Stimulated activated naive CD8-positive, alpha-beta T cell treated with anti-CD3 and anti-CD28 coated beads, Interleukin-15, Interleukin-2, amounts not matched to agents 100 ng/mL and 50 ng/mL, for 24 hours (primary cell): ENCODE data around the gene FGD5.

Experiments used
- H3K27ac Mint-ChIP-seq: one replicate; pipeline ENCODE4 v1.8.0; 2021; ENCODE audit warnings: mild to moderate bottlenecking, mixed read lengths
- H3K27me3 Mint-ChIP-seq: one replicate; pipeline ENCODE4 v1.8.0; 2021; ENCODE audit warnings: mixed read lengths
- H3K36me3 Mint-ChIP-seq: one replicate; pipeline ENCODE4 v1.8.0; 2021; ENCODE audit warnings: low read depth, mixed read lengths
- H3K4me1 Mint-ChIP-seq: one replicate; pipeline ENCODE4 v1.8.0; 2021; ENCODE audit warnings: low read depth, mixed read lengths
- H3K4me3 Mint-ChIP-seq: one replicate; pipeline ENCODE4 v1.8.0; 2021; ENCODE audit warnings: mild to moderate bottlenecking, mixed read lengths
- H3K9me3 Mint-ChIP-seq: one replicate; pipeline ENCODE4 v1.8.0; 2021; ENCODE audit warnings: mixed read lengths

Gene FGD5

DNA sequence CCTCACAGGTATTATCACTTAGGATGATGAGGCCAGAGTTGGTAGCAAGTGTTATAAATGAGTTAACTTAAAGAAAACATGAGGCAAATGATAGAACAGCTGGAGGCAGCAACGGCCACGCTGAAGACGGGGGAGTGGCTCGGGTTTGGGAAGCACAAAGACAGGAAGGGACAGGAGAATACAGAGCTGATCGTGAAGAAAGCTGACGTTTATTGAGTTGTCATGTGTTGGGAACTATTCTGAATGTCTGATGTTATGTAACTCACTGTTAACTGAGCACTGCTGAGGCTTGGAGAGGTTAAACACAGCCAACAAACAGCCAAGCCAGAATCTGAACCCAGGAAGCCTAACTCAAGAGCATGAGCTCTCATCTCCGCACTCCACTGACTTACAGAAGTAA is 42.3 kb downstream of the FGD5 start:
- Mint-ChIP-seq H3K9me3 (no peaks in the 10 kb centered on the region), H3K27ac (no peak overlapping the region), H3K36me3 (no peaks in the 10 kb centered on the region), H3K4me3 (no peak overlapping the region), H3K4me1 (no peaks in the 10 kb centered on the region), H3K27me3 (peaks cover 4% of the 10 kb centered on the region)

DNA sequence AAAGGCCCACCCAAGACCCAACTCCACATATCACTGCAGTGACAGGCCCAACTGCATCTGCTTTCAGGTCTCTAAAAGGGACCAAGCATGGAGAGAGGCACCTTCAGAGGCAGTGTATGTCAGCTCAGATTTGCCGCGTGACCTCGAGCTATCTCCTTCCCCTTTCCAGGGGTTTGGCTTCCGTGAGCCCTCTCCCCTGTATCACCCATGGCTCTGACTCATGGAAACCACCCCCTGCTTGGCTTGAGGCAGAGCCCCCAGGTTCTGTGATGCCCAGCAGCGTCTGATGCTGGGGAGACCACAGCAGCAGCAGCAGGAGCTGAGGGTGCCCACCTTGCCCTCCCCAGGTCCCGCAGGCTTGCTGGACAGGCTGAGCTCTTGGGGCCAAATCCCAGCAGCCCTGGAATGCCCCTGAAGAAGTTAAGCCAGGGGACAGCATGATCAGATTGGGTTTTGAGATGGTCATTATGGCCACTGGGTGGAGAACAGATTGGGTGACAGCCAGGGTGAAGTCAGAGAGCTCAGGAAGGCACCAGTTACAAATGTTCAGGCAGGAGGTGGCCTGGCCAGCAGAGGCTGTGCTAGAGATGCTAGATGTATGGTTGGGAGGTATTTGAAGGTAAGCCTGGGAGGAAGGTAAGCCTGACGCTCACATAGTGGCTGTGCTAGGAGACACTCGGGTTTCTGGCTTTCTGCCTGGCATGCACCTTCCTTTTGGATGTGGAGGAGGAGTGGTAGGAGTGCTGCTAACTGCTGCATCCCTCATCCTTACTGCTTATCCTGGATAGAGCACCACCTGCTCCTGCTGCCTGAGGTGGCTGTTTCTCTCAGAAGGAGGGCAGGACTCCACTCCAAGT is 42.9 kb downstream of the FGD5 start:
- H3K4me3 Mint-ChIP-seq = no peak overlapping the region
- no peak overlapping the region for H3K27ac Mint-ChIP-seq
- no peaks in the 10 kb centered on the region for H3K36me3 Mint-ChIP-seq
- H3K27me3 Mint-ChIP-seq = peaks cover 4% of the 10 kb centered on the region
- no peaks in the 10 kb centered on the region for H3K4me1 Mint-ChIP-seq
- H3K9me3 Mint-ChIP-seq = no peaks in the 10 kb centered on the region

DNA sequence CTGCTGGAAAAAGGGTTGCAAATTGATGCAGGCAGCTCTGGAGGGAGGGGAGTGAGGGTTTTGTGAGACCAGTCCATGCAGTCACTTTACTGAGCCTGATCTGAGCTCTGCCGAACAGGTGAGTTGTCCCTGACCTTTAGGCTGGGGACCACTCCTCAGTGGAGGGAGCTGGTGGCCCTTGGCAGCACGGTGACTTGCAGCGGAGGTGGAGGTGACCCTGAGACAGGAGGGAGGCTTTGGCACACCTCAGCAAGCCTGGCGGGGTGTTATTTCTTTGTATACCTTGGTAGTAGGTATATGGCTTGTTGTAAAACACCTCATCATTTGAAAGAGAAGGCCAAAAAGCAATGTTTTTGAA is 43.5 kb downstream of the FGD5 start:
- Mint-ChIP-seq H3K9me3 (no peaks in the 10 kb centered on the region), H3K27ac (no peak overlapping the region), H3K4me3 (no peak overlapping the region), H3K27me3 (peaks cover 7% of the 10 kb centered on the region), H3K4me1 (no peaks in the 10 kb centered on the region), H3K36me3 (no peaks in the 10 kb centered on the region)

DNA sequence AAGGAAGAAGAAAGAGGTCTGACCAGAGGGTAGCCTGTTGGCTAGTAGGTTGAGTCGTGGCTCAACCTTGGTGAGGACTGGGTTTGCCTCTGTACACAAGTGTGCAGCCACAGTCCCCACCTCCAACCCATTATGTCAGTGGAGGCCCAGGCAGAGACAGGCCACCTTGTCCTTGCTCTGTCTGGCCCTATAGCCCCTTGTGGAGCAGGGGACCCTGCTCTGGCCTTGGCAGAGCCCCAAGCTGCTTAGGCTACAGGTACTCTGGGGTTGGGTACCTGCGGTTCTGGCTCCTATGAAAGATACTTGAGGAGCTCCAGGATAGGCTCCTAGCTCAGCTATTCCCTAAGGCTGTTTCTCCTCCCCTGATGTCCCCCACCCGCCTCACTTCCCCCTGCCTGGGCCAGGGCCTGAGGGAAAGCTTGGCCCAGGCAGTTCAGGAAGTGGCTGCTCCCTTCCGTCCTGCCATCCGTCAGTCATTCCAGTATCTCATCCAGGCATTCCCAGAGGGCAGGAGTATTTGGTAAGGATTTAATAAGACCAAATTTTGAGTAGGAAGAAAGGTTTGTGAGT is 44.0 kb downstream of the FGD5 start:
- no peaks in the 10 kb centered on the region for H3K36me3 Mint-ChIP-seq
- H3K4me1 Mint-ChIP-seq = no peaks in the 10 kb centered on the region
- H3K9me3 Mint-ChIP-seq = no peaks in the 10 kb centered on the region
- peaks cover 7% of the 10 kb centered on the region for H3K27me3 Mint-ChIP-seq
- no peak overlapping the region for H3K27ac Mint-ChIP-seq
- H3K4me3 Mint-ChIP-seq = no peak overlapping the region

DNA sequence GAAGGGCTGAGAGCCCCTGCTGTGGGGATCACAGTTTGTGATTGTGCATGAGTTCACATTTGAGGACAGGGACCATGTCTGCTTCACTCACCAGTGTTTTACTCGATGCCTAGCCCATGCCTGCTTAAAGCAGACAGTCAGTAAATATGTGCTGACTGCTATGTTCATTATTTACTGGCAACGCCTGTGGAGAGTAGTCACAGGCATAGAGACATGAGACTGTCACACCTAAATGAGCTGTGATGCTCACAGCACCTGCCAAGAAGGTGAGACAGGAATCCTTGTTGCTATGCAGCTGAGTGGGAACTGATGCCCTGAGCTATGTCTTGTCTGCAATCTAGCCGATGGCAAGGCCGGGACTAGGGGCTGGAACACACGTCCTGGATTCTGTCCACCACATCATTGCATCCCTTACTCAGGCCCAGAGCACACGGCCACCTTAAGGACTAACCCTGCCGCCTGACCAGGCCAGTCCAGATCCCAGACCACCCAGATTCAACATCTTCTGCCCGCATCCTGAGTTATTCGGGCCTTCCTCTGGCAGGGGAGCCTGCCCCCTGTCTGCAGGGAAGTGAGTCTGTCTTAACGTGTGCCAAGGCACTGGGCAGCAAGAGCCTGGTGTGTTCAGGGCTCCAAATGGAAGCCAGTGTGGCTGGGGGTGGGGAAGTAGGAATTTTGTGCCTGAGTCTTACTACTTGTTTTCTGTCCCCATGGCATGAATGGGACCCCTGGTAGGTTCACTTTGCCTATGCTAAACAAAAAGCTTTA is 44.8 kb downstream of the FGD5 start:
- H3K36me3 Mint-ChIP-seq = no peaks in the 10 kb centered on the region
- no peak overlapping the region for H3K27ac Mint-ChIP-seq
- H3K4me1 Mint-ChIP-seq = no peaks in the 10 kb centered on the region
- no peak overlapping the region for H3K4me3 Mint-ChIP-seq
- peaks cover 3% of the 10 kb centered on the region for H3K27me3 Mint-ChIP-seq
- no peaks in the 10 kb centered on the region for H3K9me3 Mint-ChIP-seq

DNA sequence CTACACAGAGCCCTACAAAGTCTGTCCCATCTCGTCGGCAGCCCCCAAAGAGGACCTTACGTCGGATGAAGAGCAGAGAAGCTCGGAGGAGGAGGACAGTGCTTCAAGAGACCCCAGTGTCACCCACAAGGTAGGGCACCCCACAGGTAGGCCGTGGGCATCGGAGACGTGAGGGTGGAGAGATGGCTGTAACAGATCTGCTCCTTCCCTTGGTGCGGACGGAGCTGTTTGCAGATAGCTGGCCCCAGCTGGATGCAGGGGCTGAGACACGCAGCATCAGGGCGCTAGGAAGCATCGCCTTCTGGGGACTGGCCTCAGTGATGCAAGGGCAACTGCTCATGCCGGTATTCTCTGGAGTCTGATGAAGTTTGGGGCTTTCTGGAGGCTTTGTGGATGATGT is 45.4 kb downstream of the FGD5 start:
- Mint-ChIP-seq H3K9me3 (no peaks in the 10 kb centered on the region), H3K36me3 (no peaks in the 10 kb centered on the region), H3K4me1 (no peaks in the 10 kb centered on the region), H3K27ac (no peak overlapping the region), H3K27me3 (peaks cover 3% of the 10 kb centered on the region), H3K4me3 (no peak overlapping the region)

DNA sequence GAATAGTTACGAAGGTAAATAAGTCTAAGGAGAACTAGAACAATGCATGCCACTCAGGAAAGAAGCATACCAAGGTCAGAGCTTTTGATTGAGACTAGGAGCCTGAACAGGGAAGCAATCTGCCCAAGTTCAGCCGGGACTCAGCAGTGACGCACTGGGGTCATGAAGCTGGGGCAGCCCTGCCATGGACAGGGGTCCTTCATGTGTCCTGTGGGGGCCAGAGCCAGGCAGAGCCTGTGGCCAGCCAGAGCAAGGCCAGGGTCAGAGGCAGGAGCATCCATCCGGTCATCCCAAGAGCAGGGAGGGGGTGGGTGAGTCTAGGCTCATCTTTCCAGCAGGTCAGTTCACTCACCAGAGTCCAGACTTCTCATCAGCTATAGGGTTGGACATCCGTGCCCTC is 47.9 kb downstream of the FGD5 start:
- H3K4me1 Mint-ChIP-seq = no peaks in the 10 kb centered on the region
- H3K36me3 Mint-ChIP-seq = no peaks in the 10 kb centered on the region
- no peaks in the 10 kb centered on the region for H3K9me3 Mint-ChIP-seq
- H3K4me3 Mint-ChIP-seq = no peak overlapping the region
- H3K27ac Mint-ChIP-seq = no peak overlapping the region
- H3K27me3 Mint-ChIP-seq = peaks cover 3% of the 10 kb centered on the region

DNA sequence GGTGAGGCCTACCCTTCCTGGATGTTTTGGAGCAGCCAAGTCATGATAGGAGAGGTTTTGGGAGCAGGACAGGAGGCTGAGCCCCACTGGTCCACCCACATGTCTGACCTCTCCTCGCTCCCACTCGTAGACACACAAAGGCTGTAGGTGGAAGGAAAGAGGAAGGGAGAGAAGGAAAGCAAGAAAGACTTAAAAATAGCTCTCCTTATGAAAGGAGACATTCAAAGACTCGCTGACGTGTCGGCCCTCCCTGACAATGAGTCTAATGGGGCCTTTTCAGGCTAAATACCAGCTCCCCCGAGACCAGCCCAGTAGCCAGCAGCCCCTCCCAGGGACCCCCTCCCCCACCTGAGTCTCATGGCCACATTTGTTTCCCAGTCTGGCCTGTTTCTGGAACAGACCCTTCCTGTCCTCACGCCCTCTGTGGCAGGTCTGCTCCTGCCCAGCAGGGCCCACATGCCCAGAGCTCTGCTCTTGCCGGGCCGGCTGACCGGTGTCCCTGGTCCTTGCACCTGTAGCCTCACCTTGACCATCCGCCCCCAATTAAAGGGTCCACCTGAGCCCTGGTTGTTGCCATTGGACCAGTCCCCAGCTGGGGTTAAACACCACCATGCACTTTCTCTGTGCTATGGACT is 49.3 kb downstream of the FGD5 start:
- Mint-ChIP-seq H3K9me3 (no peaks in the 10 kb centered on the region), H3K27me3 (peaks cover 3% of the 10 kb centered on the region), H3K4me1 (no peaks in the 10 kb centered on the region), H3K4me3 (no peak overlapping the region), H3K36me3 (no peaks in the 10 kb centered on the region), H3K27ac (no peak overlapping the region)

DNA sequence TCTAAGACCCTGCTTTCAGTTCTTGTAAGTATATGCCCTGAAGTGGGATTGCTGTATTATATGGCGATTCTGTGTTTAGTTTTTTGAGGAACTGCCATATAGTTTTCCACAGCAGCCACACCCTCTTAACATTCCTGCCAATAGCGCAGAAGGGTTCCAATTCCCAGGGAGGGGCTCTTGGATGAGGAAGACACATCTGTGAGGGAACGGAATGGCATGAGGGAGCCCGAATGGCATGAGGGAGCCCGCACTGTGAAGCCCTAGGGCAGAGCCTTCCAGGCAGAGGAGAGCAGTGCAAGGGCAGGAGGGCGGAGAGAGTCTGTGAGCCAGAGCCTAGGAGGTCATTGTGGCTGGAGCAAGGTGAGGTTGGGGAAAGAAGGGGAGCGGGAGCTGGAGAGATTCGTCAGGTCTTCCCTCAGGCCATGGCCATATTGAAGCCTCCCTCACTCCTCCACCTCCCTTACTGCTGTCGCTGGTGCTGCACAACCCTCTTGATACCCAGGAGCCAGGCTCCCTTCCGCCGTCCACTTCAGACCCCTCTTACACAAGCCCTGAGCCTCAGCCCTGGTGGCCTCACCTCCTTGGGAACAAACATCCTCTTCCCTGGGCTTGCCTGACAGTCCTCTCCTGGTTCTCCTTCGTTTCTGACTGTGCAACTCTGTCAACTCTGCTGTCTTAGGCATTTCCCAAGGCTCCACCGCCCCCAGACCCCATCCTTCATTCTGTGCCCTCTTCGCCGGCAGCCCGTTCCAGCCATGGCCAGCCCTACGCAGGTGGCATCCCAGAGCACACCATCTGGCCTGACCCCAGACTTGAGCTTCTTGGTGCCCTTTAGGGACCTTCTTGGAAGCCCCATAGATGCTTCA is 51.4 kb downstream of the FGD5 start:
- Mint-ChIP-seq H3K9me3 (no peaks in the 10 kb centered on the region), H3K4me1 (no peaks in the 10 kb centered on the region), H3K27me3 (peaks cover 3% of the 10 kb centered on the region), H3K36me3 (no peaks in the 10 kb centered on the region), H3K27ac (no peak overlapping the region), H3K4me3 (no peak overlapping the region)

DNA sequence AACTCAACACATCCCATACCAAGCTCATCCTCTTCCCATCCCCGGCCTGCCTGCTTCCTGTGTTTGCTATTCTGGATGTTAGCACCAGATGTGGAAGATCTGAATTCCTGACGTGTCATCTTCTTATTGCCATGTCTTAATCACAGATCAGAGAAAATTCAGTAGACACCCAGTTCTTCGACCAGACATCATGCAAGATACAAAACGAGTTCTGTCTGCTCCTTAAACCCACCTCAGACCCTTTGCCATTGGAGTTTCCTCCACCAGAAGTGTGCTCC is 52.0 kb downstream of the FGD5 start:
- H3K36me3 Mint-ChIP-seq = no peaks in the 10 kb centered on the region
- peaks cover 3% of the 10 kb centered on the region for H3K27me3 Mint-ChIP-seq
- no peaks in the 10 kb centered on the region for H3K4me1 Mint-ChIP-seq
- no peaks in the 10 kb centered on the region for H3K9me3 Mint-ChIP-seq
- H3K27ac Mint-ChIP-seq = no peak overlapping the region
- H3K4me3 Mint-ChIP-seq = no peak overlapping the region

DNA sequence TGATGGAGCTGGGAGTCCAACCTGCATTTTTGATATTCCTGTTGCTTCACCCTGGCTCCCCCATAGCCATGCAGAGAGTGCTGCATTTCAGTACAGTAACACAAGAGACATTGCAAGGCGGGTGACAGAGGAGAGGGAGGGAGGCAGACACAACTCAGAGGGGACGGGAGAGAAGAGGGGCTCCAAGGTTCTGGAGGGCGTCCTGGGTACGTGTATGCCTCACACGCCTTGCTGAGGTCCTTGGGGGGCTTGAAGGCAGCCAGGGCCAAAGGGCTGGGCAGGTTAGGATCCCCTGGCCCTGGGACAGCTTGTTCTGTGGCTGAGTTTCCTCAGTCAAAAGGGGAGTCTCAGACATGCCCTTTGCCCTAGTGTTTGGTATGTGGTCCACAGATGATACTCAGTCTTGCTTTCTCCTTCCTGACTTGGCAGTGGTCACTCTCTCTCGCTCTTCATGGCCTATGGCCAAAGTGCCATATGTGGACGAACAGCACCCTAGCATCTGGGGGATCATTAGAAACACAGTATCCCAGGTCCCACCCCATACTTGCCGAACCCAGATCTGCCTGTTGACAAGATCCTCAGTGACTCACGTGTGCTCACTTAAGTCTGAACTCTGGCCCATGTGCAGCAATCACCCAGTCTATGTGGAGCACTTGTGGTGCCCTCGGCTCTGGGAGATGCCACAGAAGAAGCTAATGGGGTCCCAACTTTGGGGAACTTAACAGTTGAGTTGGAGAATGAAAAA is 52.9 kb downstream of the FGD5 start:
- Mint-ChIP-seq H3K4me1 (no peaks in the 10 kb centered on the region), H3K4me3 (no peak overlapping the region), H3K27ac (no peak overlapping the region), H3K9me3 (no peaks in the 10 kb centered on the region), H3K36me3 (no peaks in the 10 kb centered on the region), H3K27me3 (peaks cover 3% of the 10 kb centered on the region)

DNA sequence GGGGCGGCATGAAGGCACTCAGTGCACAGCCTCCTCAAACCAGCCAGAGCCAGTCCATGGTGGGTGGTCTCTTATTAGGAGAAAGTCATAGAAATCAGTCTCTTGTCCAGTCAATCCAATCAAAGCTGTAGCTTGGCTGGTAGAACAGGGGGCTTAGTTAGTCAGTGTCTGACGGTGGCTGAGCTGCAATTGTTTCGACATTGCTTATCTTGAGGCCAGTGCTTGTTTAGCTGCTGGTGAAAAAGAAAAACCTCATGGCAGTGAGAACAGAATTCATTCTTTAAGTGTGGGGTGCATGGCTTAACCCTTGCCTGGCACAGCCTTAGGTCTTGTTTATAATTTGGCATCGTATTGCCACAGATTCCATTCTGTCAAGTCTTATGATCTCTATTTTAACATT is 53.9 kb downstream of the FGD5 start:
- H3K9me3 Mint-ChIP-seq = no peaks in the 10 kb centered on the region
- no peak overlapping the region for H3K27ac Mint-ChIP-seq
- H3K36me3 Mint-ChIP-seq = no peaks in the 10 kb centered on the region
- no peak overlapping the region for H3K4me3 Mint-ChIP-seq
- no peaks in the 10 kb centered on the region for H3K4me1 Mint-ChIP-seq
- no peaks in the 10 kb centered on the region for H3K27me3 Mint-ChIP-seq

DNA sequence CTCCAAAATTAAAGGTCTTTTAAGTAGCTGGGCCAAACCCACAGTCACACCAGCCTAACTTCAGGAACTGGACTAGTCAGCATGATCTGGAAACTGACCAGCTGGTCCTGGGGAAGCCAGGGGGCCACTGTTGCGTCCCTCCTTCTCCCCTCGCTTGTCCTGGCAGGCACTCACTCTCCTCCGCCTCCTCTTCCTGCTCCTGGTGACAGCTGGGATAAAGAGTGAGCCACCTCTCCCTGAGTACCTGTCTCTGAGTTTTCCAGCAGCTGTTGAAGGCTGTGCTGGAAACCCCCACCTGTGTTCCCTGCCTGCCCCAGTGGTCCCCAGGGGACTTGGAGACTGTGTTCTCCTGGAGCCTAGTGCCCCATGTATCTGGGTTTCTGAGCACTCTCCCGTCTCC is 56.0 kb downstream of the FGD5 start:
- Mint-ChIP-seq H3K27ac (no peak overlapping the region), H3K27me3 (no peaks in the 10 kb centered on the region), H3K9me3 (no peaks in the 10 kb centered on the region), H3K4me3 (no peak overlapping the region), H3K36me3 (no peaks in the 10 kb centered on the region), H3K4me1 (peaks cover 7% of the 10 kb centered on the region)
